Body of pancreas (tissue), 4 donors: ENCODE data around the gene ARFGAP3.

Experiments
- CTCF ChIP-seq, 7 experiments: fragments of 450-650 bp in 4 of 7; fragments of 200-600 bp in 3 of 7; sonication (generic) in 3 of 7; IDR thresholded peaks; one replicate each; pipeline ENCODE4 v1.5.1; 2016 to 2019; ENCODE audit warnings: antibody characterized with exemption in 7 of 7
- POLR2A ChIP-seq, 3 donors: fragments of 450-650 bp; IDR thresholded peaks; one replicate each; pipeline ENCODE4 v1.6.1; 2016; ENCODE audit warnings: antibody characterized with exemption in 3 of 3, mild to moderate bottlenecking in 2 of 3

- no peak for TF ChIP-seq CTCF (IDR thresholded peaks at IDR 0.05)
- no peak for TF ChIP-seq POLR2A (IDR thresholded peaks at IDR 0.05)
Observed at GRCh38 chr22:42855211-42855610, 1.9 kb downstream of the ARFGAP3 start.
